ENCODE results near the gene KANTR. TPM values are rescaled to one million over a fixed set of nuclear protein-coding genes. Genes with fewer than 3 reads are reported as not detected.

The KANTR gene
- total RNA-seq = 6.7 and 7.5 TPM in 2 replicates

DNA sequence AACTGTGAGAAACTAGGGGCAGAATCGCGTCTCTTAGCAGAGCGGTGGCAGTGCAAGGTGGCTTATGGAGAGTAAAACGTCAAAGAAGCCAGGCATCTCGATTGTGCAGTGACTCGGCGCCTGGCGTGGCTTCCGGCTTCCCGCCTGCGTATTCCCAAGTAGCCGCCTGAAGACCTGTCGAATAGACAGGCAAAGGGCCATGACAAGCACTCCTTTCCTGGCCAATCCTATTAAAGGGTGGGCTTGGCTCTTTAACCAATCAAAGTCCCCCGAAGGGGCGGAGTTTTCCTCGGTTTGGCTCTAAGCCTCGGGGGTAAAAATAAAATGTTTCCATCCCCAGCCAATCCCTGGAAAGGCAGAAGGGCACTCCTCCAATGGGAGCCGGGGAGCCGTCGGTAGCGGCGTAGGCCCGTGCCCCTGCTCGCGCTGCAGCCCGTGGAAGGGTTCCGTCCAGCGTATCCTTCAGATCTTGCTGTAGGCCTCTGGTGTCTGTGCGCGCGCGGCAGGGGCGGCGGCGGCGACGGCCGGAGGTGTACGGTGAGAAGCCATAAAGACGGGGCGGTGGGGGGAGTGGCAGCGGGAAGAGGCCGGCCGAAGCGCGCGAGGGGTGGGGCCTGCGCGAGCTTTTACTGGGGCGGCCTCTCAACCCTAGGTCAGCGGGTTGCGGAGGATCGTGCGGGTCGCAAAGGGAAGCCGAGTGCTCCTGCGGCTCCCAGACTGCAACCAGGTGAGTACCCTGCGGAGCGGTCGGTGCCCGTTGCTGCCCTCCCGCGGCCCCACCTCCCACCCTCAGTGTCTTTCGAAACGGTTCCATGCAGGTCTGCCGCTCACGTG lies at the start of gene KANTR:
Gene KANTR (plus strand): TSS at position 395 of the 834 bp plus-strand sequence. CDS start 30,131 bp downstream, outside the sequence.

GRCh38 chrX:53048169-53049126 lies 45.5 kb upstream of the KANTR start, which contains the start of gene GPR173:
TSS of gene GPR173 (plus strand) at chrX:53048789. CDS start at chrX:53076622, 27,833 bp downstream.

GRCh38 chrX:53081925-53082772 lies 11.8 kb upstream of the KANTR start, which contains the start of gene TSPYL2:
TSS of gene TSPYL2 (plus strand) at chrX:53082367. CDS start at chrX:53082499, 132 bp downstream.

Small RNA genes within 50 kb of the gene (small RNA-seq; reads per million reads assigned to genes)
- not detected for gene AL139396.1
- gene AL591212.2 = not detected

Other genes starting within 250 kb of the KANTR start
- gene XAGE3, start 226.1 kb upstream of the KANTR start, total RNA-seq = not detected in 2 replicates
- 5.6 and 7.8 TPM in 2 replicates for gene FAM156B, start 196.8 kb upstream of the KANTR start, total RNA-seq
- 4.9 and 8.1 TPM in 2 replicates for gene FAM156A, start 135.6 kb upstream of the KANTR start, total RNA-seq
- gene GPR173, start 45.4 kb upstream of the KANTR start, total RNA-seq = 1.9 and 3.6 TPM in 2 replicates
- 8.3 and 8.5 TPM in 2 replicates for gene TSPYL2, start 11.8 kb upstream of the KANTR start, total RNA-seq
- 106 and 121 TPM in 2 replicates for gene KDM5C, start 131.1 kb downstream of the KANTR start, total RNA-seq
- gene IQSEC2, start 187.4 kb downstream of the KANTR start, total RNA-seq = 4.0 and 4.2 TPM in 2 replicates